ENCODE data around the gene SLC35F4. TPM values are rescaled to one million over a fixed set of nuclear protein-coding genes. Genes with fewer than 3 reads are reported as not detected.

Gene SLC35F4
- polyA plus RNA-seq, 1 donor from 2014 or later: 21.0 TPM

DNA sequence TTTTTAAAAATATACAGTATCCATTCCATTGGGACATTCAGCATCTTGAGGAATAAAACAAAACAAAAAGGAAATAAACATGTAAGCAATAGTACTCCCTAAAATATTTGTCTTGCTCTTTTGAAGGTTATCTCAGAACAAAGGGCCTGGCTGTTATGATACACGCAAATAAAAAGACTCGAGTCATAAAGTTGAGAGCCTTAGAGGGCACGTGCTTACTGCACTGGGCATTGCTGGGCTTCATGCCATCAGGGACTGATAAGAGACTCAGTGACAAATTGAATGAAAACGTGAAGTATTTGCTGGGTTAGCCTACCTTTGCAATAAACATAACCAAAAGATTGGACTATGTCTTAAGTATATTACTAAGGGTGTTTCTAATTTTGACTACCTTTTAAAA, 118.9 kb downstream of the SLC35F4 start:
- Histone ChIP-seq H3K4me3 (ENCODE audit: low read length) (no peak overlapping the region), H3K9me2 (ENCODE audit: insufficient read depth, low read length) (no peaks in the 10 kb centered on the region), H3K9ac (ENCODE audit: low read length) (no peak overlapping the region), H3K27me3 (ENCODE audit: insufficient read depth, low read depth, low read length) (no peaks in the 10 kb centered on the region), H3K9me3 (ENCODE audit: low read length) (no peaks in the 10 kb centered on the region), H3K4me2 (ENCODE audit: low read length) (no peak overlapping the region), H4K20me1 (ENCODE audit: insufficient read depth) (no peaks in the 10 kb centered on the region), H3K79me2 (replicated peaks; ENCODE audit: insufficient read depth, low read length) (no peaks in the 10 kb centered on the region), H2AFZ (ENCODE audit: low read depth, low read length) (no peak overlapping the region), H3K27ac (ENCODE audit: low read length) (no peak overlapping the region), H3F3A (ENCODE audit: insufficient read depth, low read length, poor library complexity, severe bottlenecking) (no peaks in the 10 kb centered on the region), H3K36me3 (ENCODE audit: insufficient read depth, low read length) (no peaks in the 10 kb centered on the region)
- TF ChIP-seq SMC3 (conservative IDR thresholded peaks at IDR 0.05; ENCODE audit: poor library complexity): no peak
- no peak for TF ChIP-seq TAF1 (IDR thresholded peaks at IDR 0.05; ENCODE audit: low read depth)
- TF ChIP-seq RAD21 (conservative IDR thresholded peaks at IDR 0.05): no peak
- no peak for TF ChIP-seq POLR2AphosphoS5 (IDR thresholded peaks at IDR 0.05)
- TF ChIP-seq, protein P1, sequence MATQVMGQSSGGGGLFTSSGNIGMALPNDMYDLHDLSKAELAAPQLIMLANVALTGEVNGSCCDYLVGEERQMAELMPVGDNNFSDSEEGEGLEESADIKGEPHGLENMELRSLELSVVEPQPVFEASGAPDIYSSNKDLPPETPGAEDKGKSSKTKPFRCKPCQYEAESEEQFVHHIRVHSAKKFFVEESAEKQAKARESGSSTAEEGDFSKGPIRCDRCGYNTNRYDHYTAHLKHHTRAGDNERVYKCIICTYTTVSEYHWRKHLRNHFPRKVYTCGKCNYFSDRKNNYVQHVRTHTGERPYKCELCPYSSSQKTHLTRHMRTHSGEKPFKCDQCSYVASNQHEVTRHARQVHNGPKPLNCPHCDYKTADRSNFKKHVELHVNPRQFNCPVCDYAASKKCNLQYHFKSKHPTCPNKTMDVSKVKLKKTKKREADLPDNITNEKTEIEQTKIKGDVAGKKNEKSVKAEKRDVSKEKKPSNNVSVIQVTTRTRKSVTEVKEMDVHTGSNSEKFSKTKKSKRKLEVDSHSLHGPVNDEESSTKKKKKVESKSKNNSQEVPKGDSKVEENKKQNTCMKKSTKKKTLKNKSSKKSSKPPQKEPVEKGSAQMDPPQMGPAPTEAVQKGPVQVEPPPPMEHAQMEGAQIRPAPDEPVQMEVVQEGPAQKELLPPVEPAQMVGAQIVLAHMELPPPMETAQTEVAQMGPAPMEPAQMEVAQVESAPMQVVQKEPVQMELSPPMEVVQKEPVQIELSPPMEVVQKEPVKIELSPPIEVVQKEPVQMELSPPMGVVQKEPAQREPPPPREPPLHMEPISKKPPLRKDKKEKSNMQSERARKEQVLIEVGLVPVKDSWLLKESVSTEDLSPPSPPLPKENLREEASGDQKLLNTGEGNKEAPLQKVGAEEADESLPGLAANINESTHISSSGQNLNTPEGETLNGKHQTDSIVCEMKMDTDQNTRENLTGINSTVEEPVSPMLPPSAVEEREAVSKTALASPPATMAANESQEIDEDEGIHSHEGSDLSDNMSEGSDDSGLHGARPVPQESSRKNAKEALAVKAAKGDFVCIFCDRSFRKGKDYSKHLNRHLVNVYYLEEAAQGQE (IDR thresholded peaks at IDR 0.05; ENCODE audit: borderline replicate concordance): no peak
- TF ChIP-seq, protein P2, sequence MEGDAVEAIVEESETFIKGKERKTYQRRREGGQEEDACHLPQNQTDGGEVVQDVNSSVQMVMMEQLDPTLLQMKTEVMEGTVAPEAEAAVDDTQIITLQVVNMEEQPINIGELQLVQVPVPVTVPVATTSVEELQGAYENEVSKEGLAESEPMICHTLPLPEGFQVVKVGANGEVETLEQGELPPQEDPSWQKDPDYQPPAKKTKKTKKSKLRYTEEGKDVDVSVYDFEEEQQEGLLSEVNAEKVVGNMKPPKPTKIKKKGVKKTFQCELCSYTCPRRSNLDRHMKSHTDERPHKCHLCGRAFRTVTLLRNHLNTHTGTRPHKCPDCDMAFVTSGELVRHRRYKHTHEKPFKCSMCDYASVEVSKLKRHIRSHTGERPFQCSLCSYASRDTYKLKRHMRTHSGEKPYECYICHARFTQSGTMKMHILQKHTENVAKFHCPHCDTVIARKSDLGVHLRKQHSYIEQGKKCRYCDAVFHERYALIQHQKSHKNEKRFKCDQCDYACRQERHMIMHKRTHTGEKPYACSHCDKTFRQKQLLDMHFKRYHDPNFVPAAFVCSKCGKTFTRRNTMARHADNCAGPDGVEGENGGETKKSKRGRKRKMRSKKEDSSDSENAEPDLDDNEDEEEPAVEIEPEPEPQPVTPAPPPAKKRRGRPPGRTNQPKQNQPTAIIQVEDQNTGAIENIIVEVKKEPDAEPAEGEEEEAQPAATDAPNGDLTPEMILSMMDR (IDR thresholded peaks at IDR 0.05; ENCODE audit: poor library complexity, severe bottlenecking): no peak
- TF ChIP-seq MXI1 (conservative IDR thresholded peaks at IDR 0.05; ENCODE audit: poor library complexity, severe bottlenecking): no peak
- no peak for TF ChIP-seq EZH2 (IDR thresholded peaks at IDR 0.05; ENCODE audit: borderline replicate concordance, insufficient read depth, low read length, poor library complexity, severe bottlenecking)
- no peak for TF ChIP-seq EP300 (conservative IDR thresholded peaks at IDR 0.05; ENCODE audit: poor library complexity, severe bottlenecking)

DNA sequence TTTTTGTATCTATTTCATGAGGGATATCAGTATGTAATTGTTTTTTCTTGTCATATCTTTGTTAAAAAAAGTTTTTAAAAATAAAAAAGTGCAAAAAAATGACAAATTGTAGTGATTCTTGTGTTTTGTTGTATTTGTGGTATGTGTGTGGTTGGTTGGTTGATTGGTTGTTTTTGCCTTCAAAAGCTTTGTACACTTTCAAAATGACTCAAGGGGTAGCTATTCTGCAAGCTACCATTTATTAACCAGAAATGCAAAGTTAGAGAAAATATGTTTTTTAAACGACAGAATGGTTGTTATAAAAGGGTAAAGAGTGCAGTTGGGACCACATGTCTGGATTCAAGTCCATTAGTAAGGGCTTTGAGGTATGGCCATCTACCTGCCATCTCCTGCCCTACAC, 119.3 kb downstream of the SLC35F4 start:
- Histone ChIP-seq H3K9me2 (ENCODE audit: insufficient read depth, low read length) (no peaks in the 10 kb centered on the region), H3F3A (ENCODE audit: insufficient read depth, low read length, poor library complexity, severe bottlenecking) (no peaks in the 10 kb centered on the region), H2AFZ (ENCODE audit: low read depth, low read length) (no peak overlapping the region)

More for the DNA sequence above, 119.3 kb downstream of the SLC35F4 start:
- TF ChIP-seq EZH2 (IDR thresholded peaks at IDR 0.05; ENCODE audit: borderline replicate concordance, insufficient read depth, low read length, poor library complexity, severe bottlenecking) (no peak), POLR2AphosphoS5 (IDR thresholded peaks at IDR 0.05) (no peak), MXI1 (conservative IDR thresholded peaks at IDR 0.05; ENCODE audit: poor library complexity, severe bottlenecking) (no peak), EP300 (conservative IDR thresholded peaks at IDR 0.05; ENCODE audit: poor library complexity, severe bottlenecking) (no peak), RAD21 (conservative IDR thresholded peaks at IDR 0.05) (no peak), TAF1 (IDR thresholded peaks at IDR 0.05; ENCODE audit: low read depth) (no peak), SMC3 (conservative IDR thresholded peaks at IDR 0.05; ENCODE audit: poor library complexity) (no peak)
- TF ChIP-seq, protein P2 (IDR thresholded peaks at IDR 0.05; ENCODE audit: poor library complexity, severe bottlenecking): no peak
- TF ChIP-seq, protein P1 (IDR thresholded peaks at IDR 0.05; ENCODE audit: borderline replicate concordance): no peak
- H3K27ac ChIP-seq (ENCODE audit: low read length): no peak overlapping the region
- no peaks in the 10 kb centered on the region for H3K36me3 ChIP-seq (ENCODE audit: insufficient read depth, low read length)
- no peaks in the 10 kb centered on the region for H3K9me3 ChIP-seq (ENCODE audit: low read length)
- no peaks in the 10 kb centered on the region for H3K79me2 ChIP-seq (replicated peaks; ENCODE audit: insufficient read depth, low read length)
- H3K9ac ChIP-seq (ENCODE audit: low read length): no peak overlapping the region
- H3K4me3 ChIP-seq (ENCODE audit: low read length): no peak overlapping the region
- H3K4me2 ChIP-seq (ENCODE audit: low read length): no peak overlapping the region
- H4K20me1 ChIP-seq (ENCODE audit: insufficient read depth): no peaks in the 10 kb centered on the region
- no peaks in the 10 kb centered on the region for H3K27me3 ChIP-seq (ENCODE audit: insufficient read depth, low read depth, low read length)

All from neural cell (in vitro differentiated cells).